ENCODE results near the gene NBEAL1.
"Not testable (repeated sequence)": the region's sequence is repeated elsewhere in the genome, so short reads cannot be mapped to it uniquely, and the experiment has no call there.

Gene NBEAL1

GRCh38 chr2:203238292-203238703 lies 223.6 kb downstream of the NBEAL1 start:
- FAIRE-seq = no peak

GRCh38 chr2:203238704-203239526 lies 224.2 kb downstream of the NBEAL1 start, which contains the start of gene CYP20A1:
TSS of gene CYP20A1 (plus strand) at chr2:203239018. CDS start at chr2:203239063, 45 bp downstream.
- no peak for FAIRE-seq

- no peak for FAIRE-seq
These were observed 225.8 kb downstream of the NBEAL1 start for GRCh38 chr2:203240491-203240890.

GRCh38 chr2:203242518-203242917 lies 227.8 kb downstream of the NBEAL1 start:
- FAIRE-seq = no peak

- no peak for FAIRE-seq
These were observed 232.0 kb downstream of the NBEAL1 start for GRCh38 chr2:203246646-203247045.

- no peak for FAIRE-seq
These were observed 238.1 kb downstream of the NBEAL1 start for GRCh38 chr2:203252818-203253217.

- not testable (repeated sequence) for FAIRE-seq
These were observed 238.9 kb downstream of the NBEAL1 start for GRCh38 chr2:203253422-203254095.

- no peak for FAIRE-seq
These were observed 246.9 kb downstream of the NBEAL1 start for GRCh38 chr2:203261326-203262159.
